ENCODE results near the gene AQP12B.

The AQP12B gene

GRCh38 chr2:240630771-240631547 lies 51.7 kb downstream of the AQP12B start:
- no peak for DNase-seq

GRCh38 chr2:240629968-240630770 lies 52.5 kb downstream of the AQP12B start:
- no peak for DNase-seq

DNA sequence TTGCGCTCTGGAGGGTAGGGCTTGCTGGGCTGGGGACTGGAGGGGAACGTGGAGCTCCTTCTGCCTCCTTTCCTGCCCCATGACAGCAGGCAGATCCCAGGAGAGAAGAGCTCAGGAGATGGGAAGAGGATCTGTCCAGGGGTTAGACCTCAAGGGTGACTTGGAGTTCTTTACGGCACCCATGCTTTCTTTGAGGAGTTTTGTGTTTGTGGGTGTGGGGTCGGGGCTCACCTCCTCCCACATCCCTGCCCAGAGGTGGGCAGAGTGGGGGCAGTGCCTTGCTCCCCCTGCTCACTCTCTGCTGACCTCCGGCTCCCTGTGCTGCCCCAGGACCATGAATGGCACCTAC lies 53.1 kb downstream of the AQP12B start:
- no peak for DNase-seq

DNA sequence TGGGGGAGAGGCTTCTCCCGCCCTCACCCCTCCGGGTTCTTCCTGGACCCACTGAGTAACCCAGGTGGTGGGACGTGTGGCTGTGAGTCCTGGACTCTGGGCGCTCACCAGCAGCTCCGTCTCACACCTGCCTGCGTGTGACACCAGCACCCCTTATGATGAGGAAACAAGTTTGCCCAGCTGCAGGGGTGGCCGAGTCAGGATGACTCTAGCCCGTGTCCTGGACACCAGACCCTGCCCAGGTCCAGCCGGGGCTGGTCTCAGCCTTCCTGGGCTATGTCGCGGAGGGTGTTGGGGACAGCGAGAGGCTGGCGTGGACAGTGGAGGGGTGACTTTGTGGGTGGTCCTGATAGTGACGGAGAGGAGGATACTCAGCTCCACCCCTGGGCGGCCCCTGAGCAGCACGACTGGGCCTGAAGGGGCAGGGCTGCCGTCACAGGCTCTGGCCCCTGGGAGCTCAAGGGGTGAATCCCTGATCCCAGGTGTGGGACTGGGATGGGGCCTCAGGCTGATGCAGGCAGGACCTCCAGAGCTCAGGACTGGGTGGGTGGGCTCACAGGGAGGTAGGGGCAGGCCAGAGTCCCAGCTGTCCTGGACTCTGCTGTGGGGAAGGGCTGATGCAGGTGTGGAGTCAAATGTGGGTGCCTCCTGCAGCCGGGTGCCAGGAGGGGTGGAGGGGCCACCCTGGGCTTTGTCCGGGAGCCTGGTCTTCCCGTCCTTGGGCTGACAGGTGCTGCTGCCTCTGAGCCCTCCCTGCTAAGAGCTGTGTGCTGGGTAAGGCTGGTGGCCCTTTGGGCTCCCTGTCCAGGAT lies 53.7 kb downstream of the AQP12B start:
- no peak for DNase-seq

DNA sequence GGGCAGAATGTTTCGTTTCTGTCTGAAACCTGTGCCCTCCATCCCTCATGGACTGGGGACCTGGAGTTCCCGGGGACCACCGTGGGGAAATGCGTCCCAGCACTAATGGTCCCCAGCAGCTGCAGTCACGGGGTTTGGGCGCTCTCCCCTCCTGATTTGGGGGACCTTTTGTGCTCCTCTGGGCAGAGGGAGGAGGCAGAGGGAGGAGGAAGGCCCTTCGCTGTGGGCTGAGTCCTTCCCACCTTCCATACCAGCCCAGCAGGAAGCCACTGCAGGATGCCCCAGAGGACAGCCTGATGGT lies 54.2 kb downstream of the AQP12B start:
- no peak for DNase-seq

- no peak for DNase-seq
Measured at GRCh38 chr2:240627736-240628506, 54.8 kb downstream of the AQP12B start.

GRCh38 chr2:240626531-240627300 lies 56.0 kb downstream of the AQP12B start:
- peak; percentile 30 for DNase-seq
